Measurements from ENCODE around the gene SPTBN5.

SPTBN5 gene

DNA sequence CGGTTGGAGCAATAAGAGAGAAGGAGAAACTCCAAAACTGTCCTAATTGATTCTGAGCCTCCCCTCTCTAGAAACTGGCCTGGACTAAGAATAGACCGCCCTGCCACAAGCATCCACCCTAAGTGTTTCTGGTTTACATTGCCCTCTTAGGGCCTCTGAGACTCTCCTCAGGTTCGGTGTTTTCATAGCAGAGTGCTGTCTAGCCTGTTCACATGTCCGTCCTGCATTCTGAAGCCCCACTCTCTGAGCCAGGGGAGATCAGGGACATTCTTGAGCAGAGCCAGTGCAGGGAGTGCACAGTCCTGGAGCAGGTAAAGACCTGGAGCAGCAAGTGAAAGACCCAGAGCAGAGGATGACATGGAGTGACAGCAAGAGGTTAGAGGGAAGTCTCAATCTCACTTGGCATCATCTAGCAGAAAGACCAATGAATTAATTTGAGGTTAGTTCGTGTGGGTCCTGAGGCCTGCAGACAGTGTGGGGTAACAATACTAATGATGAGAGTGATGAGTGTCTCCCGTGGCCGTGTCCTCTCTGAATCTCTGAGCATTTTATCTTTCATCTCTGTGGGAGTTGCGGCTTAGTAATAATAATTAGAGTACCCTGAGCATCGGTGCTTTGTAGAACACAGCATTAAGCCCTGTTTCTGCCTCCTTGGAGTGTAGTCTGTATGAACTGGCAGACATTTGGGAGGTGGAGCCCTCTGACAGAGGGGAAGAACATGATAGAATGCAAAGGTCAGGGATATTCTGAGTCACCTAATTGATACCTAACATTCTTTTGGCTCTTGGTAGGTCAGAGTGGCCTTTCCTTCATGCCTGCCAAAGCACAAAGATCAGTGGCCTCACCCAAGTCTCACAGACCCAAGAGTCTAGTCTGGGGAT, 95.0 kb downstream of the SPTBN5 start:
- no peak for DNase-seq

Measured in NCI-H524 treated with DMSO at 0.1 percent for 48 hours (cell line).